ENCODE data around the gene SYNGR1.
"Not testable (repeated sequence)": the region's sequence is repeated elsewhere in the genome, so short reads cannot be mapped to it uniquely, and the experiment has no call there.

The SYNGR1 gene

GRCh38 chr22:39352306-39352891 is 2.6 kb downstream of the SYNGR1 start:
- no peak for DNase-seq

GRCh38 chr22:39353346-39353745 is 3.6 kb downstream of the SYNGR1 start:
- DNase-seq: no peak

- DNase-seq: no peak
Observed at GRCh38 chr22:39355080-39355479, 5.3 kb downstream of the SYNGR1 start.

- not testable (repeated sequence) for DNase-seq
Observed at GRCh38 chr22:39355805-39356204, 6.0 kb downstream of the SYNGR1 start.

- DNase-seq: no peak
Observed at GRCh38 chr22:39356464-39356863, 6.7 kb downstream of the SYNGR1 start.

GRCh38 chr22:39357110-39358108 is 7.6 kb downstream of the SYNGR1 start:
- DNase-seq: not testable (repeated sequence)

- DNase-seq: not testable (repeated sequence)
Observed at GRCh38 chr22:39358197-39358596, 8.4 kb downstream of the SYNGR1 start.

- no peak for DNase-seq
Observed at GRCh38 chr22:39359659-39360195, 9.9 kb downstream of the SYNGR1 start.

- no peak for DNase-seq
Observed at GRCh38 chr22:39360242-39360641, 10.5 kb downstream of the SYNGR1 start.

- no peak for DNase-seq
Observed at GRCh38 chr22:39360674-39361413, 11.1 kb downstream of the SYNGR1 start.

GRCh38 chr22:39361496-39361895 is 11.7 kb downstream of the SYNGR1 start:
- DNase-seq: no peak

- no peak for DNase-seq
Observed at GRCh38 chr22:39362271-39362670, 12.5 kb downstream of the SYNGR1 start.

- no peak for DNase-seq
Observed at GRCh38 chr22:39362932-39363331, 13.1 kb downstream of the SYNGR1 start.

- DNase-seq: no peak
Observed at GRCh38 chr22:39363751-39364515, 14.1 kb downstream of the SYNGR1 start.

- no peak for DNase-seq
Observed at GRCh38 chr22:39364714-39365491, 15.1 kb downstream of the SYNGR1 start.

GRCh38 chr22:39365492-39365780 is 15.6 kb downstream of the SYNGR1 start:
- no peak for DNase-seq

- no peak for DNase-seq
Observed at GRCh38 chr22:39367035-39367434, 17.2 kb downstream of the SYNGR1 start.

- DNase-seq: no peak
Observed at GRCh38 chr22:39368461-39368911, 18.7 kb downstream of the SYNGR1 start.

GRCh38 chr22:39369186-39369585 is 19.4 kb downstream of the SYNGR1 start:
- no peak for DNase-seq

- DNase-seq: no peak
Observed at GRCh38 chr22:39369586-39369985, 19.8 kb downstream of the SYNGR1 start.

GRCh38 chr22:39371732-39372131 is 21.9 kb downstream of the SYNGR1 start:
- DNase-seq: no peak

GRCh38 chr22:39374191-39374590 is 24.4 kb downstream of the SYNGR1 start:
- no peak for DNase-seq

Data from activated T-cell treated with anti-CD3 and anti-CD28 coated beads, Interleukin-2, amount 50 U/mL, for 1 hour (primary cell).